ENCODE data around the gene TMEM169.

The TMEM169 gene

GRCh38 chr2:216071111-216071851, 10.4 kb upstream of the TMEM169 start:
- Histone ChIP-seq H3K36me3 (peaks cover 7% of the 10 kb centered on the region), H3K27me3 (ENCODE audit: insufficient read depth, low read depth, severe bottlenecking) (no peaks in the 10 kb centered on the region), H3K9me3 (ENCODE audit: severe bottlenecking) (no peaks in the 10 kb centered on the region), H3K27ac (no peak overlapping the region), H3K4me3 (ENCODE audit: low read depth, low read length) (no peak overlapping the region)
- no peak for TF ChIP-seq CTCF (IDR thresholded peaks at IDR 0.05; ENCODE audit: low read depth, low read length)
- no peak for DNase-seq

- Histone ChIP-seq H3K27me3 (ENCODE audit: insufficient read depth, low read depth, severe bottlenecking) (no peaks in the 10 kb centered on the region), H3K9me3 (ENCODE audit: severe bottlenecking) (no peaks in the 10 kb centered on the region), H3K4me3 (ENCODE audit: low read depth, low read length) (no peak overlapping the region), H3K27ac (no peak overlapping the region), H3K36me3 (peaks cover 8% of the 10 kb centered on the region; the same call in 1 of the 2 replicates)
- no peak for DNase-seq
- TF ChIP-seq CTCF (IDR thresholded peaks at IDR 0.05; ENCODE audit: low read depth, low read length) = no peak
Measured at GRCh38 chr2:216072473-216072872, 9.2 kb upstream of the TMEM169 start.

DNA sequence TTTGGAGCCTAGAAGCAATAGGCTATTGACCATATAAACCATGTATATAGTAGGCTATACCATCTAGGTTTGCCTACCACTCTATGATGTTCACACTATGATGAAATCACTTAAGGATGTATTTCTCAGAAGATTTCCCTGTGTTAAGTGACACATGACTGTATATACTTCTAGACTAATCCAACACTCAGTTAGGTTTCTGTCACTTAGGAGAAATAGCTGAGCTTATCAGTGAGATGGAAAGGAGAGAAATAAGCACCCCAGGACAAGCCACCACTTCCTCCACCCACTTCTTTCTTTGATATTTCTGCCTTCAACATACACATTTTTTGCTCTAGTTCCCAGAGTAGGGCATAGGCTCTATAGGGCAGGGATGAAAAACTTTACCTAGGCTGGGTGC, 7.9 kb upstream of the TMEM169 start:
- no peaks in the 10 kb centered on the region for H3K27me3 ChIP-seq (ENCODE audit: insufficient read depth, low read depth, severe bottlenecking)
- no peak for TF ChIP-seq CTCF (IDR thresholded peaks at IDR 0.05; ENCODE audit: low read depth, low read length)
- peaks cover 8% of the 10 kb centered on the region; the same call in 1 of the 2 replicates for H3K36me3 ChIP-seq
- no peak for DNase-seq
- no peak overlapping the region for H3K4me3 ChIP-seq (ENCODE audit: low read depth, low read length)
- no peak overlapping the region for H3K27ac ChIP-seq
- H3K9me3 ChIP-seq (ENCODE audit: severe bottlenecking) = no peaks in the 10 kb centered on the region

- Histone ChIP-seq H3K27me3 (ENCODE audit: insufficient read depth, low read depth, severe bottlenecking) (no peaks in the 10 kb centered on the region), H3K27ac (no peak overlapping the region), H3K9me3 (ENCODE audit: severe bottlenecking) (no peaks in the 10 kb centered on the region), H3K4me3 (ENCODE audit: low read depth, low read length) (no peak overlapping the region), H3K36me3 (peaks cover 8% of the 10 kb centered on the region; the same call in 1 of the 2 replicates)
- no peak for TF ChIP-seq CTCF (IDR thresholded peaks at IDR 0.05; ENCODE audit: low read depth, low read length)
- no peak for DNase-seq
Measured at GRCh38 chr2:216074380-216074779, 7.3 kb upstream of the TMEM169 start.

- DNase-seq = no peak
- H3K27ac ChIP-seq = no peak overlapping the region
Measured at GRCh38 chr2:216074794-216075193, 6.9 kb upstream of the TMEM169 start.

More at GRCh38 chr2:216074794-216075193, 6.9 kb upstream of the TMEM169 start:
- H3K4me3 ChIP-seq (ENCODE audit: low read depth, low read length) = no peak overlapping the region
- TF ChIP-seq CTCF (IDR thresholded peaks at IDR 0.05; ENCODE audit: low read depth, low read length) = no peak
- no peaks in the 10 kb centered on the region for H3K27me3 ChIP-seq (ENCODE audit: insufficient read depth, low read depth, severe bottlenecking)
- peaks cover 8% of the 10 kb centered on the region; the same call in 1 of the 2 replicates for H3K36me3 ChIP-seq
- no peaks in the 10 kb centered on the region for H3K9me3 ChIP-seq (ENCODE audit: severe bottlenecking)

Data from WERI-Rb-1 (cell line).